ENCODE data around the gene EPS8. TPM values are rescaled to one million over a fixed set of nuclear protein-coding genes. Genes with fewer than 3 reads are reported as not detected.

EPS8 gene
- total and polyA plus RNA-seq, 2 experiments from 2014 or later = 43.1 to 83.2 TPM

DNA sequence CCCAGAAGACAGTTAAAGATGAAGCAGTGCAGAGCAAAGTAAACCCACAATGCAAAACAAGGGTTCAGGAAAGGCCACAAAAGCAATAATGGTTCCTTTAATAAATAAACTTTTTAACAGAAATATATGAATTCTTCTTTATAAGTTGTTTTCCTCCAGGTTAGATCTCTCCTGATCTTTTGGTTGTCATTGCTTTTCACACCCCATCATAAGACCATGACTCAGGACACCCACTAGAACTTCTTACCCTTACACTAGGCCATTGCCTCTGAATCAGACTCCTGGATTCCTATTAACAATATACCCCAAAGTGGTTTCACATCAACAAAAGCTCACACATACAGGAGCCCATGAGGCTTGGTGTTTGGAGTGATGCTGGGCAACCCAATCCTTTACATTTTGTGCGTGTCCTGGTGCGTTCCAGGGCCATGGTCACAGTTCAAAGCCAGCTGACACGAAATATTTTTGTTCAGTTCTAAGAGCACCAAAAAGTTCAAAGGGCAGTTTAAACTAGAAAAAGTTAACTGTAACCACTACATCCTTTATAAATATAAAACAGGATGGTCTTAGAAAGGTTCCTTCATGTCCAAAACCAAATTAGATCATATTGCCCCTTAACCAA is 187.0 kb downstream of the EPS8 start:
- WGBS (ENCODE audit: low lambda C conversion rate, missing lambda C conversion rate) = 95% methylated on average over 3 of the region's 3 CpGs
- no peaks in the 10 kb centered on the region for H3K9me2 ChIP-seq (replicated peaks; ENCODE audit: insufficient read depth)
- no peaks in the 10 kb centered on the region for H4K20me1 ChIP-seq (ENCODE audit: insufficient read depth, poor library complexity, severe bottlenecking)
- no peaks in the 10 kb centered on the region for H3K79me2 ChIP-seq
- H3K4me3 ChIP-seq = no peak overlapping the region
- TF ChIP-seq, protein P1, sequence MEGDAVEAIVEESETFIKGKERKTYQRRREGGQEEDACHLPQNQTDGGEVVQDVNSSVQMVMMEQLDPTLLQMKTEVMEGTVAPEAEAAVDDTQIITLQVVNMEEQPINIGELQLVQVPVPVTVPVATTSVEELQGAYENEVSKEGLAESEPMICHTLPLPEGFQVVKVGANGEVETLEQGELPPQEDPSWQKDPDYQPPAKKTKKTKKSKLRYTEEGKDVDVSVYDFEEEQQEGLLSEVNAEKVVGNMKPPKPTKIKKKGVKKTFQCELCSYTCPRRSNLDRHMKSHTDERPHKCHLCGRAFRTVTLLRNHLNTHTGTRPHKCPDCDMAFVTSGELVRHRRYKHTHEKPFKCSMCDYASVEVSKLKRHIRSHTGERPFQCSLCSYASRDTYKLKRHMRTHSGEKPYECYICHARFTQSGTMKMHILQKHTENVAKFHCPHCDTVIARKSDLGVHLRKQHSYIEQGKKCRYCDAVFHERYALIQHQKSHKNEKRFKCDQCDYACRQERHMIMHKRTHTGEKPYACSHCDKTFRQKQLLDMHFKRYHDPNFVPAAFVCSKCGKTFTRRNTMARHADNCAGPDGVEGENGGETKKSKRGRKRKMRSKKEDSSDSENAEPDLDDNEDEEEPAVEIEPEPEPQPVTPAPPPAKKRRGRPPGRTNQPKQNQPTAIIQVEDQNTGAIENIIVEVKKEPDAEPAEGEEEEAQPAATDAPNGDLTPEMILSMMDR (IDR thresholded peaks at IDR 0.05; ENCODE audit: poor library complexity) = no peak
- TF ChIP-seq EZH2 (IDR thresholded peaks at IDR 0.05; ENCODE audit: borderline replicate concordance) (no peak), EZH2phosphoT487 (IDR thresholded peaks at IDR 0.05; ENCODE audit: low read depth, severe bottlenecking, unreplicated experiment) (no peak)
- peaks cover 12% of the 10 kb centered on the region for H3K4me1 ChIP-seq (ENCODE audit: insufficient read depth)
- no peak overlapping the region for H2AFZ ChIP-seq
- H3K9me3 ChIP-seq (ENCODE audit: low read depth) = no peaks in the 10 kb centered on the region
- peak overlapping the region; percentile 20 for H3K27ac ChIP-seq
- H3K27me3 ChIP-seq = no peaks in the 10 kb centered on the region
- no peak for DNase-seq (ENCODE audit: low spot score)
- no peaks in the 10 kb centered on the region for H3K36me3 ChIP-seq (replicated peaks; ENCODE audit: insufficient read depth, low read depth)
- H3K4me2 ChIP-seq = no peak overlapping the region

DNA sequence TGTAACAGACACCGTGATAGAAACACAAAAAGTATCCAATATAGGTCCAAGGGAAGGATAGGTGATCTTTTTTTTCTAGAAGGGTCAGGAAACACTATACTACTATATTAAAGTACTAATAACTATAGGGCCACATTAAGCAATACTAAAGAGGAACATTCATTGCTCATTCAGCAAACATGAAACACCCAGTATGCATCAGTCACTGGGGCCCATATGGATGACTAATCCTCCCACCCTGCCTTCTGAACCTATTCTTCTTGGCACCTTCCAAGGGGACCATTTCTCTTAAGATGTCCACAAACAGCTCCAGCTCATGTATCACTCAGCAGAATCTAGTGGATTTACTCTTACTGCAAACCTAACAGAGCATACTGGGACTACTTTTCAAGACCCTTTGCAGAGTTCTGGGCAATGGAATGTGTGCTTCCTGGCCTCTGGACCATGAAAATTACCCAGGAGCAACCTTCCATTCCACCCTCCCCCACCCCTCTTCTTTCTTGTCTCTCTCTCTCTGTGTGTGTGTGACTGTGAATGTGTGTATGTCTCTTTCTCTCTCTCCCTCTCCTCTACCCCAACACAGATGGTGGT is 187.9 kb downstream of the EPS8 start:
- 87% methylated on average over 1 of the region's 1 CpG for WGBS (ENCODE audit: low lambda C conversion rate, missing lambda C conversion rate)
- Histone ChIP-seq H4K20me1 (ENCODE audit: insufficient read depth, poor library complexity, severe bottlenecking) (no peaks in the 10 kb centered on the region), H3K27me3 (no peaks in the 10 kb centered on the region), H3K4me3 (no peak overlapping the region), H3K4me2 (no peak overlapping the region), H3K9me3 (ENCODE audit: low read depth) (no peaks in the 10 kb centered on the region), H3K4me1 (ENCODE audit: insufficient read depth) (peaks cover 12% of the 10 kb centered on the region), H3K36me3 (replicated peaks; ENCODE audit: insufficient read depth, low read depth) (no peaks in the 10 kb centered on the region), H3K27ac (no peak overlapping the region), H3K79me2 (no peaks in the 10 kb centered on the region), H3K9me2 (replicated peaks; ENCODE audit: insufficient read depth) (no peaks in the 10 kb centered on the region), H2AFZ (no peak overlapping the region)
- TF ChIP-seq, protein P1 (IDR thresholded peaks at IDR 0.05; ENCODE audit: poor library complexity) = no peak
- TF ChIP-seq EZH2 (IDR thresholded peaks at IDR 0.05; ENCODE audit: borderline replicate concordance) = no peak
- TF ChIP-seq EZH2phosphoT487 (IDR thresholded peaks at IDR 0.05; ENCODE audit: low read depth, severe bottlenecking, unreplicated experiment) = no peak
- DNase-seq (ENCODE audit: low spot score) = peak; percentile 13

- Histone ChIP-seq H2AFZ (no peak overlapping the region), H3K4me2 (no peak overlapping the region), H3K9me3 (ENCODE audit: low read depth) (no peaks in the 10 kb centered on the region), H4K20me1 (ENCODE audit: insufficient read depth, poor library complexity, severe bottlenecking) (no peaks in the 10 kb centered on the region), H3K27ac (no peak overlapping the region), H3K4me3 (no peak overlapping the region), H3K79me2 (no peaks in the 10 kb centered on the region), H3K4me1 (ENCODE audit: insufficient read depth) (peaks cover 12% of the 10 kb centered on the region), H3K9me2 (replicated peaks; ENCODE audit: insufficient read depth) (no peaks in the 10 kb centered on the region), H3K27me3 (no peaks in the 10 kb centered on the region), H3K36me3 (replicated peaks; ENCODE audit: insufficient read depth, low read depth) (no peaks in the 10 kb centered on the region)
- TF ChIP-seq, protein P1 (IDR thresholded peaks at IDR 0.05; ENCODE audit: poor library complexity) = no peak
- DNase-seq (ENCODE audit: low spot score) = no peak
- WGBS (ENCODE audit: low lambda C conversion rate, missing lambda C conversion rate) = 90% methylated on average over 7 of the region's 7 CpGs
Observed at GRCh38 chr12:15600223-15600935, 188.8 kb downstream of the EPS8 start.
